Measurements from ENCODE around the gene DDAH2.

GRCh38 chr6:31737991-31738979, 9.2 kb upstream of the DDAH2 start:
- TF ChIP-seq POLR2AphosphoS5 (IDR thresholded peaks at IDR 0.05; ENCODE audit: low read depth, low read length): no peak
- 0 out of 2 replicates have a peak, but pooled peaks have one; percentile 11 for TF ChIP-seq SIN3A (IDR thresholded peaks at IDR 0.05; ENCODE audit: borderline replicate concordance, insufficient read depth, low read length)
- no peak for TF ChIP-seq TAF1 (IDR thresholded peaks at IDR 0.05; ENCODE audit: borderline replicate concordance, insufficient read depth, low read length)
- TF ChIP-seq REST (IDR thresholded peaks at IDR 0.05; ENCODE audit: insufficient read depth in 1 of 2, low read depth in 2 of 2, low read length in 2 of 2): 0 out of 4 replicates have a peak, but pooled peaks of 1 of the 2 experiments have one; percentile 20
- no peak for TF ChIP-seq FOXP2 (optimal IDR thresholded peaks at IDR 0.05; ENCODE audit: borderline replicate concordance, extremely low read depth, extremely low read length, insufficient read depth)
